GM21423 (cell line): ENCODE results near the gene KHDC3L.

Experiments used
- ATAC-seq: cut with Tn5 transposase; IDR thresholded peaks from one replicate; pipeline ENCODE4 v1.9.1; 2021; ENCODE audit warnings: mild to moderate bottlenecking, moderate library complexity; ENCODE audit not compliant: unreplicated experiment

The KHDC3L gene, protein sequence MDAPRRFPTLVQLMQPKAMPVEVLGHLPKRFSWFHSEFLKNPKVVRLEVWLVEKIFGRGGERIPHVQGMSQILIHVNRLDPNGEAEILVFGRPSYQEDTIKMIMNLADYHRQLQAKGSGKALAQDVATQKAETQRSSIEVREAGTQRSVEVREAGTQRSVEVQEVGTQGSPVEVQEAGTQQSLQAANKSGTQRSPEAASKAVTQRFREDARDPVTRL

DNA sequence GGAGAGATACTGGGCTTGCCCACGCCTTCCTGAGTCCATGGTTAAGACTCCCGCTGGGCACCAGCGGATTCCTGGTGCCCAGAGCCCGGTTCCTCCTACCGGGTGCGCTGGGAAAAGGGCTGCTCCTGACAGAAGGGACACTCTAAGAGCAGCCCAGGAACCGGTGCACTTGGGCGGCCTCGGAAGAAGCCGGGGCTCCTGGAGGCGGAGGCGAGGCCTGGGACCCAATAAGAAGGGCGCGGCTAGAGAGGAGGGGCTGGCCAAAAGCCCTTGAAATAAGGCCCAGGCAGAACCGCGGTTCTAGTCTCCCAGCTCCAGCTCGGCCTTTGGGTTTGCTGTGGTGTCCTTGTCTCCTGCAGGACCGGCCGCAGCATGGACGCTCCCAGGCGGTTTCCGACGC, at the start of gene KHDC3L:
Gene KHDC3L (plus strand): TSS at position 301 of the 400 bp plus-strand sequence. CDS start 72 bp downstream, at position 373.
- no peak for ATAC-seq

DNA sequence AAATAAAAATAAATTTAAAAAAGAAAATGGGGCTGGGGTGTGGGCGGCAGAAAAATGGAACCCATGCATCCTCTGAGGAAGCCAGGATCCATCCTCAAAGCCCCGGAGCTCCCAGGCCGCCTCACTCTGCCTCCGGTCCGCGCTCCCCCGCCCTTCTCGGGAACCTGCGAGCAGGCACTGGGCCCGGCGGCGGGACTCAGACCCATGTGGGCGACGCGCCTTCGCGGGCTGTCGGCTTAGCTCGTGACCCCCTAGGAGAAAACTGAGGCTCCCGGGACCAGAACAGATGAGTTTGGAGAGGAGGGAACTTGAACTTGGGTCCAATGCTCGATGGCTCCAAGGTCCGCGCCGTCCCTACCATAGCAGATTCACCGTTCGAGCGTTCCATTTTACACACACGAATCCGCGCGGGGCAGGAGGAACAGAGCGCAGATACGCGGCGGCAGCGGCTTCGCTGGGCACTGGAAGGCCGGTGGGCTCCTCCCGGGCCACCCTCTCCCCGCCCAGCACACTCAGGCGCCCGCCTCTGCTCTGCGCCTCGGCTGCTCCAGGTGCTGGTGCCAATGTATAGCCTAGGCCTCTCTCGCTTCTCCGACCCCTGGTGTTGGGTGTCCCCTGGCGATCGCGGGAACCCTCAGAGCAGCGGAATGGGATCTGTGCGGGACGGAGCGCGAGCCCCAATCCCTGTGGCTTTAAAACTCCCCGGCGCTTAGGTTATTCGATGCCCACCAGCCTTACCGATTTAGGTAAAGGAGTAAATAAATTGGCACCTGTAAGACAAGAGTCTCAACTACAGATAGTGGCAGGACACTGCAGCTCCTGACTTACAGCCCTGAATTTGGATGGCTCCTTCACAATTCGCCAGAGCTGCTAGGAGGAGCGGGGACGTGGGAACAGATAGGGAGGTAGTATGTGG, 47.6 kb upstream of the KHDC3L start:
- ATAC-seq: no peak

DNA sequence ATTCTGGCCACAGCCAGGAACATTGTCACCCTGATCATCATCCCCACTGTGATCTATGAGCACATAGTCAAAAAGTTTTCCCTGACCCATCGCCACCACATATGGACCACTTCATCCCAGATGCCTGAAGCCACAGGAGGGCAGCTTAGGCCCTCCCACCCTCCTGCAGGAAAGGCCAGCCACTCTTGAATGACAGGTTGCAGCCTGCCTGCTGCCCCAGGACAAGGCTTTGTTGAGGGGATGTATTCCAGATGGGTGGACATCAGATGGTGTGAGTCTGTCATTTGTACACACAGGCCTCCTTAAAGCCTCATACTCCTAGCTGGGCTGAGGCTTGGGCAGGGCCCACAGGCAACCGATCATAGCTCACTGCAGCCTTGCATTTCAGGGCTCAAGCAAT, 39.1 kb upstream of the KHDC3L start:
- no peak for ATAC-seq

- ATAC-seq: no peak
Observed at GRCh38 chr6:73325656-73326055, 36.8 kb upstream of the KHDC3L start.

- no peak for ATAC-seq
Observed at GRCh38 chr6:73328790-73329189, 33.7 kb upstream of the KHDC3L start.

DNA sequence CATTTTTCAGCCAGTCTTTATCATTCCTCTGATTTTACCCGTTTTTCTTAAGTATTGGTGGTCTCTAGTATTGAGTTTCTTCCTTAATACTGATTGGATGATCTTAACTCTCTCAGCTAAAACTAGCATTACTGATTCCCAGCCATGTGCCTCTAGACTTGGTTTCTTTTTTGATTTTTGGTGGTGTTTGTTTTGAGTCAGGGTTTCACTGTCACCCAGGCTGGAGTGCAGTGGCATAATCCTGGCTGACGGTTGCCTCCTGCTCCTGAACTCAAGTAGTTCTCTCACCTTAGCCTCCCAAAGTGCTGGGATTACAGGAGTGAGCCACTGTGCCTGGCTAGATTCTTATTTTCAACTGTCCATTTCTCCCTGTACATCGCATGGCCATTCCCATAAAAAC, 33.3 kb upstream of the KHDC3L start:
- no peak for ATAC-seq

- ATAC-seq: no peak
Observed at GRCh38 chr6:73339340-73339739, 23.1 kb upstream of the KHDC3L start.

DNA sequence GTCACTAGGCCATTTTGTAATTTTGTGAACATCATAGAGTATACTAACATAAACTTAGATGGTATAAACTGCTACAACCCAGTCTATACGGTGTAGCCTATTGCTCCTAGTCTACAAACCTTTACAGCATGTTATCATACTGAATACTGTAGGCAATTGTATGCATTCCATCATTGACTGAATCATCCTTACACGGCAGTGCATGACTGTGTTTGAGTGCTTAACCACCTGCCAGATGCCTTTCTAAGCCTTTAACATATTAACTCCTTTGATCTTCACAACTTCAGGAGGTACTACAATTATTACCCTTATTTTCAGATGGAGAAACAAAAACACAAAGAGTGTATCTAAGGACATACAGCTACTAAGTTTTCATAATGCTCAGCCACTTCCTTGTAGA, 22.4 kb upstream of the KHDC3L start:
- no peak for ATAC-seq

DNA sequence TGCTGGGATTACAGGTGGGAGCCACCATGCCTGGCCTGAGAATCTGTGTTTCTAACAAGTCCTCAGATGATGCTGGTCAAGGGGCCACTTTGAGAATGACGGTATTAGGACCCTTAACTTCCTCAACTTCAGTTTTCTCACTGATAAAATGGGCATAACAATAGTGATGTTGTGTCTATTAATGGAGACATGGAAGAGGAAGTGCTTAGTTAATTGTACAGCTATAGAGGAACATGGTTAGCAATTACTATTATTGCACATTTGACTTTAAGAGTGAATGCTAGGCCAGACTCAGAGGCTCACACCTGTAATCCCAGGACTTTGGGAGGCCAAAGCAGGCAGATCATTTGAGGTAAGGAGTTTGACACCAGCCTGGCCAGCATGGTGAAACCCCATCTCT, 21.1 kb upstream of the KHDC3L start:
- ATAC-seq: no peak

DNA sequence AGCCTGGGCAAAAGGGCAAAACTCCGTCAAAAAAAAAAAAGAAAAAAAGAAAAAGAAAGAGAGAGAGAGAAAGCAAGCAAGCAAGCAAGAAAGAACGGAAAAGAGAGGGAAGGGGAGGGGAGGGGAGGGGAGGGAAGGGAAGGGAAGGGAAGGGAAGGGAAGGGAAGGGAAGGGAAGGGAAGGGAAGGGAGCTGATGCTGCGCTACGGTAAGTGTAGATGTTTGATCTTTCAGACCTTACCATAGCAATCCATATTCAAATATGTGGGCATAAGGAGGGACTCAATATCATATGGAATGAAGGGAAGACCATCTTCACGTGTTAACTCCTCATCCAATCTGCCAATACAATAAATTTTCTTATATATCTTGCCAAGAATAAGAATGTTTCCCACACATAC, 20.3 kb upstream of the KHDC3L start:
- ATAC-seq: no peak

GRCh38 chr6:73343164-73343563, 19.3 kb upstream of the KHDC3L start:
- ATAC-seq: no peak

DNA sequence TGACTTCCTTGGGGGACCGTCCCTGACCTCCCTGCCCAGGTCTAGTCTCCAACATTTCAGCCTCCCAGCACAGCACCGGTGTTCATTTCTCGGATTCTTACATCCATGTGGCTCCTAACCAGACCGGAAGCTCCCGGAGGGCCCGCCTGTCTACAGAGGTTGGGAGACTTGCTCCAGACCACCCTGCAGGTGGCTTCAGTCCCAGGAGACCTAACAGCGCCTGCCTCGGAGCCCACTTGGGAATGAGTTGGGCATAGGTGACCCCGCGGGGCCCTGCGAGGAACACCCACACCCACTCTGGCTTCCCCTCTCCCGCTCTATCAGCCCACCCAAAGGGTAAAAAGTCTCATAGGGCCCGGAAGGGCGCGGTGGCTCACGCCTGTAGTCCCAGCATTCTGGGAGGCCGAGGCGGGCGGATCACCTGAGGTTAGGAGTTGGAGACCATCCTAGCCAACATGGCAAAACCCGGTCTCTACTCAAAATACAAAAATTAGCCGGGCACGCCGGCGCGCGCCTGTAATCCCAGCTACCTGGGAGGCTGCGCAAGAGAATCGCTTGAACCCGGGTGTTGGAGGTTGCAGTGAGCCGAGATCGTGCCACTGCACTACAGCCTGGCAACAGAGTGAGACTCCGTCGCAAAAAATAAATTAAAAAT, 13.8 kb upstream of the KHDC3L start:
- ATAC-seq: no peak

- ATAC-seq: no peak
Observed at GRCh38 chr6:73349311-73349710, 13.1 kb upstream of the KHDC3L start.

GRCh38 chr6:73353636-73354593, 8.5 kb upstream of the KHDC3L start, which contains the start of gene DPPA5:
Gene DPPA5, minus strand, starts transcription at chr6:73354276. Its CDS starts 51 bp downstream, at chr6:73354225.
- ATAC-seq: no peak

- ATAC-seq: no peak
Observed at GRCh38 chr6:73362869-73363536, 545 bp downstream of the KHDC3L start.

DNA sequence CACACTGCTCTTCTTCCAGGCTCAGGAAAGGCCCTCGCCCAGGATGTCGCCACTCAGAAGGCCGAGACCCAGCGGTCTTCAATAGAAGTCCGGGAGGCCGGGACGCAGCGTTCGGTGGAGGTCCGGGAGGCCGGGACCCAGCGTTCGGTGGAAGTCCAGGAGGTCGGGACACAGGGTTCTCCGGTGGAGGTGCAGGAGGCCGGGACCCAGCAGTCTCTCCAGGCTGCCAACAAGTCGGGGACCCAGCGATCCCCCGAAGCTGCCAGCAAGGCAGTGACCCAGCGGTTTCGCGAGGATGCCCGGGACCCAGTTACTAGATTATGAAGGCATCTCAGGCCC, 1.0 kb downstream of the KHDC3L start:
- no peak for ATAC-seq

DNA sequence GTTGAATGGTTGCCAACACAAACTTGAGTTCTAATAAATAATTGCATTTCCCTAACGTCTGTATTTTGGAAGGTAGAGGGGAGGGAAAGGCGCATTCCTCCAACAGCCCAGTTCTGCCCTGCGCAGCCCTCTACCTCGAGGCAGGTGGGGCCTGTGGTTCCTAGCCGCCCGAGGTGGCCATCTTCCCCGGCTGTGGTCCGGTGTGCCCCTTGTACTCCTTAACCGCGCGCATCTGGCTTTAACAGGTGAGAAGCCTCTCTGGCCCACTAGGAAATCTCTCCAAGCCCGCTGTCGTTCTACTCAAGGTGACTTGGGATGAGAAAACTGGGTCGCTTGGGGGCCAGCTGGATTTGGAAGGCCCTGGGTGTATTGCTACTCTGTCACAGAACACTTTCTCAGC, 1.7 kb downstream of the KHDC3L start:
- no peak for ATAC-seq

DNA sequence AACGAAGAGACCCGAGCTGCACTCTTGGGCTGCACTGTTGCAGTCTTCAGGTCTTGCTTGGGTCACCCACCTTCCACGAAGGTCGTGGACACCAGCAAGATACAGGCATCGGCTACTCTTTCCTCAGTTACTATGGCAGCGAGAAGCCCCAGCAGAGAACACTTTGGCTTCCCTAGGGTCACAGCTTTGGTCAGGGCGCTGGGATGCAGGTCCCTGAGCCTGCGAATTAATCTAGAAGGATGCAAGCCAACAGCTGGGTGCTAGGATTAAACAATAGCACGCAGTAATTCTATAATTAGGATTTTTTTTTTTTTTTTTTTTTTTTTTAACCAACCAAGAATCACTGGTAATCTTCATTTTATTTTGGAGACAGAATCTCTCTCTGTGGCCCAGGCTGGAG, 2.1 kb downstream of the KHDC3L start:
- ATAC-seq: no peak

DNA sequence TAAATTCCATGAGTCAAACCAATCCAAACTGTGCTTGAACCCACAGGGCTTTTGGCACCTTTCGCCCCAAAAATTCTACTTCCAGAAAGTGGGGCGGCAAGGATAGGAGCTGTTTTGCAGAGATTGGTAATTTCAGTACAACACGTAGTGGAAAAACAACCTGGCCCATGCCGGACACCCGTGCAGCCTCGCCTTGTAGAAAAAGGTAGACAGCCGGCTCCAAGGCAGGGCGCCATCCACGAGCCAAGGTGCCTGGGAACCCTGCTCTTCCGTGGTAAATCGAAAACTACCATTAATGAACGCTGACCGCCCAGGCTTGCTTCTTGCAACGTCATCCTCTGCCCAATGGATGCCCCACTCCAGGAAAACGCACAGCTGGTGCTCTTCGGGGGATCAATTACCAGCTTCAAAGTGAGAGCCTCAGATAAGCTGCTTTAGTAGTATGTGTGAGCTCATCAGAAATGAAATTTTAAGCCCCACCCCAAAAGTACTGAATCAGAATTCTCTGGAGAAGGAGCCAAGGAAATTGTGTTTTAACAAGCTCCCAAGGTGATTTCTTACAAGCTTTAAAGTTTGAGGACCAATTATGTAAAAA, 5.4 kb downstream of the KHDC3L start:
- no peak for ATAC-seq

DNA sequence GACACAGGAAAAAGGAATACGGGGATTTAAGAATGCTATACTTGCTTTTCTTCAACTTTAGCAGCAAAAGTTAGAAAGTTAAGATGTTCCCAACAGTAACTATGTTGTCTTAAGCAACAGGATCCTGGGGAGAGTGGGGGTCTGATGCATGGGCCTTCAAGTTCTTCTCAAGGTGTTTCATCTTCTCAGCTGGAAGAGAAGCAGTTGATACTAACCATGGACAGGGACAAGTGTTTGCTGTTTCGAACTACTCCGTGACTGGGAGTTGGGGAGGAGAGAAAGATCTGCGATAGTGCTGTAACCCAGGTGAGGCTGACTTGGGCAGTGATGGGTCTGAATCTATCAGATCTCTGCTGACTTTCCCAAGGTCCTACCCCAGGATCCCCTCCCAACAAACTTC, 6.2 kb downstream of the KHDC3L start:
- ATAC-seq: no peak
